GM12891 (cell line): Measurements from ENCODE around the gene SLCO3A1.

Experiments used
- PAX5 ChIP-seq: IDR thresholded peaks from 2 replicates; pipeline ENCODE4 v1.6.1; 2011; ENCODE audit warnings: low read length, moderate library complexity, mild to moderate bottlenecking; ENCODE audit not compliant: insufficient read depth, severe bottlenecking
- POLR2A ChIP-seq: IDR thresholded peaks from 2 replicates; pipeline ENCODE4 v1.6.1; 2011; ENCODE audit warnings: low read depth, low read length, control low read depth
- POLR2AphosphoS5 ChIP-seq: IDR thresholded peaks from 2 replicates; pipeline ENCODE4 v1.6.1; 2011; ENCODE audit warnings: low read depth, low read length, control low read depth
- POU2F2 ChIP-seq: IDR thresholded peaks from 2 replicates; pipeline ENCODE4 v1.6.1; 2011; ENCODE audit warnings: low read depth, mild to moderate bottlenecking, control low read depth, low read length, moderate library complexity
- SPI1 ChIP-seq: IDR thresholded peaks from 2 replicates; pipeline ENCODE4 v1.6.1; 2011; ENCODE audit warnings: low read depth, low read length, control low read depth
- TAF1 ChIP-seq: IDR thresholded peaks from 2 replicates; pipeline ENCODE4 v1.6.1; 2011; ENCODE audit warnings: low read depth, low read length, control low read depth

GRCh38 chr15:91970142-91970541 lies 116.6 kb downstream of the SLCO3A1 start:
- TF ChIP-seq POLR2A, result no peak
- TF ChIP-seq TAF1, result no peak
- no peak for TF ChIP-seq SPI1
- no peak for TF ChIP-seq POLR2AphosphoS5
- no peak for TF ChIP-seq PAX5
- no peak for TF ChIP-seq POU2F2
